Activated T-cell treated with anti-CD3 and anti-CD28 coated beads, Interleukin-2, amount 50 U/mL, for 48 hours (primary cell): ENCODE measurements around the gene ZNF346.
A peak's percentile ranks its signal among the peaks of the same experiment; 100 is the strongest.

Experiments
- DNase-seq, 2 experiments: peaks; one replicate each; pipeline ENCODE4 v3.0.0-alpha.2; 2020

ZNF346 gene

DNA sequence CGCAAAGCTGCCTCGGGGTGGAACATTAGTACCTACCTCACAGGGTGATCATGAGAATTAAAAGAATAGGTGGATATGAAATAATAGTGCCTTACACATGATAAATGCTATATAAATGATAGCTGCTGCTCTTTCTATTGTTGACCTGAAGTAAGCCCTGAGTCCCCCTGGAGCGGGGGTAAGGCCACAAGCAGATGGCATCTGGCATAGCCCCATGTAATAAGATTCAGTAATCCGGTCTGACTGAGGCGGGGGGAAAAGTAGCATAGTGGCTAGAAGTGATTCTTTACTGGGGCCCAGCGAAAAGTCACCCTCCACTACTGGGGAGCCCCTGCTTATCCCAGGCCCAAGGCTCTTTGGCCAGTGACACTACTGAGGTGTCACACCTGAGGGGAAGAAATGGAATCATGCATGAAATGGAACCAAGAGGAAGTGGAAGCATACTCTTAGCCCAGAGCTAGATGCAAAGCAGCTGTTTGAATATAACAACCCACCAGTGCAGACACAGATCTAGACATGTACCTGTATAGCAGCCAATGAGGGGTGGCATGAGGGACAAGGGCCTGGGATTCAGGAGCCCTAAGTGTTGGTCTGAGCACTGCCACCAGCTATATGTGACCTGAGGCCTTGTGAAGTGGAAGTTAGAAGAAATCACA lies 48.2 kb downstream of the ZNF346 start:
- no peak for DNase-seq

DNA sequence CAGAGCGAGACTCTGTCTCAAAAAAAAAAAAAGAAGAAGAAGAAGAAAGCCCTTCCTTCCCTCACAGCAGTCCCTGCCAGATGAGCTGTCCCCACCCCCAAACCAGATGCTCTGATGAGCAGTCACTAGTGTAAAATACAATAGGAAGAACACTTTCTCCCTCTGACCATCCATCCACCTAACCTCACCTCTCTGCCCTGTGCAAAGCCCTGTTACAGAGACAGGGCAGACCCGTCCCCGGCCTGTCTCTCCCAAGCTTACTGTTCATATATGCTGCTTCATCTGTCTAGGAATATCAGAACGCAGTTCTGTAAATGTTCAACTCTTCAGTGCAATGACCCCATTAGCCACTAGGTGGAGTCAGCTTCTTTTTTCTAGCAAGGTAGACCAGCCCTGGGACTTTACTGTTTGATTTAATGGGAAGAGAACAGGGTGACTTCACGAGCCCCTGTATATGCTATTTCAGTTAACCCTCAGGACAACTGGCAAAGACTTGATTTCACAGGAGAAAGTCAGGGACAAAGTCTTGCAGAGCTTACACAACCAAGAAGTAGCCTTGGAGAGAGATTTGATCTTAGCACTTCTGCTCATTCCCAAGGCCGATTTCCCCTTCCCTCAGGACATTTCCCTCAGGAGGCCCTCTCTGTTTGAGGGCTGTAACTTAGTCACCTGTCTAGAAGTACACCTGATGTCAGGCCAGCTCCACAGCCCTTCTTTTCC lies 49.3 kb downstream of the ZNF346 start:
- peak; percentile 68 to 70 for DNase-seq

DNA sequence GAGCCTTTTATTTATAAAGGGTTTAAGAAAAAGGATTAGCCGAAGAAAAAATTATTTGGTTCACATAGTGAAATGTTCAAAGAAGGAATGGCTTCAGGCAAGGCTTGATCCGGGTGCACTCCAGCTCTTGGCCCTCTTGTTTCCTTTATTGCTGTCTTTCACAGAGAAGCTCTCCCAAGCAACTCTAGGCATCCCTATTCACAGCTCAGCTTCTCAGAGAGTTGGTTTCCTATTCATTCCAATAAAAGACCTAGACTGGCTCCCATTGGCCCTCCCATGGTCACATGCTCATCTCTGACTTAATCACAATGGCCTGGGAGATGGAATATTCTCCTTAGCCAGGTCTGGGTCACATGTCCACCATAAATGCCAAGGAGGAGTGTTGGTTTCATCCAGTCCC lies 54.8 kb downstream of the ZNF346 start:
- DNase-seq, result no peak

DNA sequence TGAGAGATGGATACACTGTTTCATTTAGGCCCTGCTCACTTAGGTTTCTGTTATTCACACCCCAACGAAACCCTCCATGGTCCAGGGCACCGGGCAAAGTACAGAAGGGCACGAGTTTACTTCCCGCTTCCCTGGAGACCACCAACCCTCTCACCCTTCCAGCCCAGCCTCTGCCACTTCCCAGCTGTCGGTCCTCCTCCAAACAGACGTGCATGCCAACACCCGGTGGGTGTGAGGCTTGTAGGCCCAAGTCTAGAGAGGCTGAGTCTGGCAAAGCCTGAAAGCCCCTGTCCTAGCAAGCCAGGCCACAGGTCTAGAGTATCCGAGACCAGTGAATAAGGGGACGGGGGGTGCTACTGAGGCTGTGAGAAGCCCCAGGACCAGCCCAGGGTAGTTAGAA lies 57.1 kb downstream of the ZNF346 start:
- DNase-seq, result no peak

DNA sequence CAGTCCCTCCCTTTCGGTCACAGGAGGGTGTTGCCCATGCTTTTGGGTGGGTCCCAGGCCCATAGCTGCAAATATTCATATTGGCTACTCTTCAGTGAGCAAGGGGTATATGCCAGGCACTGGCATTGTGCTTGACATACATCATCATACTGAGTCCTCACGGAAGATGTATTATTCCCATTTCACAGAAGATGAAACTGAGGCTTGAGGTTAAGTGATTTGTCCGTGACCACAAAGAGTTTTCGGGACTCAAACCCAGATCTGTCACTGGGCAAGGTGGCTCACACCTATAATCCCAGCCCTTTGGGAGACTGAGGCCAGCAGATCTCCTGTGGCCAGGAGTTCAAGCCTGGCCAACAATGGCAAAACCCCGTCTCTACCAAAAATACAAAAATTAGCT lies 57.8 kb downstream of the ZNF346 start:
- no peak for DNase-seq

DNA sequence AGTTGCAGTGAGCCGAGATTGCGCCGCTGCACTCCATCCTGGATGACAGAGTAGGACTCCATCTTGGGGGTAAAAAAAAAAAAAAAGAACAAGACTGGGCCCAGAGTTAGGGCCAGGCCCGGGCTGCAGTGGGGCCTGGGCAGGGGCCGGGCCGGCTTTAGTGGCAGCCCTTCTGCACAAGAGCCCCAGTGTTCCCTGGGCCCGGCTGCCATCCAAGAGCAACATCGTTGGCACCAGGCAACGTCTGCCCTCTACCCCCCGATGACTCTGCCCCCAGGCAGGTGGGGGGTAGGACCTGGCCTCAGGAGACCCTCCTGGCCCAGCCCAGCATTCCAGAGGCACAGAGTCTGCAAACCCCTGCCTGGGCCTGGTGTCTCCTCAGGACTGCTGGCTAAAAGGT lies 59.4 kb downstream of the ZNF346 start:
- DNase-seq, result no peak

DNA sequence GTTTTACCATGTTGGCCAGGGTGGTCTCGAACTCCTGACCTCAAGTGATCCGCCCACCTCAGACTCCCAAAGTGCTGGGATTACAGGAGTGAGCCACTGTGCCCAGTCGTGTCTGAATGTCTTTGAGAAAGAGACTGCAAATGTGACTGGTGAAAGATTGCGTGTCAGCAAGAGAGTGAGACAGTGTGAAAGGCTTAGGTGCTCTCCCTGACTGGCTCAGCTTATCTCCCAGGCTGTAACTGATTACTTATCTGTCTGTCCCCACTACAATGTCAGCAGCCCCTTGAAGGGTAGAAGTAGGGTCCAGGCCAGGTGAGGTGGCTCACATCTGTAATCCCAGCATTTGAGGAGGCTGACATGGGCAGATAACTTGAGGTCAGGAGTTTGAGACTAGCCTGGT lies 60.9 kb downstream of the ZNF346 start:
- DNase-seq, result no peak

DNA sequence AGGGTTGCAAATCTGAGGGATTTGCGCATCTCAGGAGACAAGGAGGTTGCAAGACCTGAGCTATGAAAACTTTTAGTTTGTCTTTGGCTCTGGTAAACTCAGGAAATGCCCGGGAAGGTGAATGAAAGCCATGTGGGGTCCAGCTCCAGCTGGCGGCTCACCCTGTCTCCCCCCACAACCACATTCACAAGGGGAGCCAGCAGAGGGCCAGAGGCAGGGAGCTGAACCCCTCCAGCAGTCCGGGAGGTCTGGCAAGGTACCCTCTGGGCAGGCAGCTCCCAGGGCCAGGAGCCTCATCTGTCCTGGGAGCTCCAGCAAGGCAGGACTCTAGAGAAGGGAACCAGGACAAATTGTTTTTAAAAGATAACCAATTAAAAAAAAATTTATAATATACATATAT lies 61.7 kb downstream of the ZNF346 start:
- no peak for DNase-seq

DNA sequence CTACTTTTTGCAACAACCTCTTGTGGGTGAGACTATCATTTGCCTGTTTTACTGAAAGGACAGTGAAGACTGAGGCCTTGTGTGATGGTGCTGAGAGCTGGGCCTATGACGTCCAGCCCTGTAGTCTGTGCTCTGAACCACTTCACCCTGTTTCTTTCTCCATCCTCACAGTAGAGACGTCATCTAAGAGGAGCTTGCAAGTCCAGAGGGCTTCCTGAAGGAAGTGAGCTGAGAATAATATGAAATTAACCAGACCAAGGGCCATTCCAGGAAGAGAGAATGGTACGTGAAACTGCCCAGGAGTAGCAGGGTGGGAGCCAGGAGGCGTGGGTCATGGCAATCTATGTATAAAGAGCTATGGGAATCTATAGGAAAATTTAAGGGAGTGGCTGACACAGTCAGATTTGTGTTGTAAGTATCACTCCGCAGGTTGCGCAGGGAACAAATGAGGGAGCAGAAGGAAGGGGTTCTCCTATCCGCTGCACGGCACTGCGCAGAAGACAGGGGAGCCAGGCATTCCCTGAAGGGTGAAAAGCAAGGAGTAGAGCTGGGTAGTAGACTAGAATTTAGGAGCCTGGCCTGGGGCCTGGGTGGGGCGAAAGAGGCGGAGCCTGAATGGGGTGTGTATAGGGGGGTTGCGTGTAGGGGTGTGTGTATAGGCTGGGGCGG lies 63.6 kb downstream of the ZNF346 start:
- no peak for DNase-seq

DNA sequence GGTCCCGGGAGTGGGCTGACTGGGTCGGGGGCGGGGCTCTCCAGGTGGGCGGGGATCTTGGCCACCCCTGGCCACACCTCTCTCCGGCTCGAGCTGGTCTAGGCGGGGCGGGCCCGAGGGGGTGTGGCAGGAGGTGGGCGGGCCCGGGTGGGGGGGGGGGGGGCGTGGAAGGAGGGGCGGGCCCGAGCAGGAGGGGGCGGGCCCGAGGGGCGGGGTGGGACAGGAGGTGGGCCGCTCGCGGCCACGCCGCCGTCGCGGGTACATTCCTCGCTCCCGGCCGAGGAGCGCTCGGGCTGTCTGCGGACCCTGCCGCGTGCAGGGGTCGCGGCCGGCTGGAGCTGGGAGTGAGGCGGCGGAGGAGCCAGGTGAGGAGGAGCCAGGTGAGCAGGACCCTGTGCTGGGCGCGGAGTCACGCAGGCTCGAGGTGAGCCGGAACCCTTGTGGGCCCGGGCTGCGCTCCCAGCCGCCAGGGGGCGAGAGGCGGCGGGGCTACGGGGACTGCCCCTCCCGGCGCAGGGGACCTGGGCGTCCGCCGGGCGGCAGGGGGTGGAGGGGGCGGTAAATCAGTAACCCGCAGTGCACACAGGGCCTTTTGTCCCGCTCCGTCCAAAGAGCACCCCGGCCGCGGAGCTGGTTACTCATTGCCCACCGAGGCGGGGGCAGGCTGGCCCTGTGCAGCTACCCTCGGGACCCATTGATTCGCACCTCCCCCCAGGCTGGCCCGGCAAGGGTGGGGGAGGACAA lies 64.3 kb downstream of the ZNF346 start, which contains the start of gene FGFR4:
Gene FGFR4 (plus strand): TSS at position 262 of the 744 bp plus-strand sequence. CDS start 2,688 bp downstream, outside the sequence.
- peak; percentile 76 to 80 for DNase-seq

DNA sequence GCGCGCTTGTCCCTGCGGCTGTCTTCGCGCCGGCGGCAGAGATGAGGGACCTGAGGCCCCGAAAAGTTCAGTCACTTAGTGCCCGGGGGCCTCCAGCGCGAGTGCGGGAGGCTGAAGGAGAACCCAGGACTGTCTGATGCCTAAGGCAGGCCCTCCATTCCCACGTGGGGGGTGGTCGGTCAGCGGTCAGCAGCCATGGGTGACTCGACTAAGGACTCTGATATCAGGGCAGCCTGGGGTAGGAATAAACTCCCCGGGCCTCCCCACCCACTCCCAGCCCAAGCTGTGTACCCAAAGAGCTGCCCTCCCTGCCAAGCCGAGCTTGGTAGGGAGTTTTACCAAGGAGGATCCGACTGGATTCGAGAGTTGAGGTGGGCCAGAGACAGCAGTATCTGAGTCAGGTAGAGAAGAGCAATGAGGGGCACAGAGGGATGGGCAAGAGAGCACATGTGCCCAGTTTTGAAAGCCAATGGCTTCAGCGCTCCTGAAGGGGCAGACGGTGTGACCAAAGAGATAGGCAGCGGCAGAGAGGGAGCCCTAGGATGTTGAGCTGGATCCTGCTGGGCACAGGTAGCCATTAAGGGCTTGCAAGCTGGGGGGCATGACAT lies 65.0 kb downstream of the ZNF346 start:
- no peak for DNase-seq

DNA sequence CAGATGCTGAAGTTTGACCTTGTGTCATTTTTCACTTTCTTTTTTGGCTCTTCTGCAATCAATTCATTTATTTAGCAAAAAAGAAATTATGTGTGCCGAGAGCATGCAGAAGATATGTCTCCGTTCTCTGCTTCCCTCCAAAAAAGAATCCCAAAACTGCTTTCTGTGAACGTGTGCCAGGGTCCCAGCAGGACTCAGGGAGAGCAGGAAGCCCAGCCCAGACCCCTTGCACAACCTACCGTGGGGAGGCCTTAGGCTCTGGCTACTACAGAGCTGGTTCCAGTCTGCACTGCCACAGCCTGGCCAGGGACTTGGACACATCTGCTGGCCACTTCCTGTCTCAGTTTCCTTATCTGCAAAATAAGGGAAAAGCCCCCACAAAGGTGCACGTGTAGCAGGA lies 66.6 kb downstream of the ZNF346 start:
- DNase-seq, result no peak

DNA sequence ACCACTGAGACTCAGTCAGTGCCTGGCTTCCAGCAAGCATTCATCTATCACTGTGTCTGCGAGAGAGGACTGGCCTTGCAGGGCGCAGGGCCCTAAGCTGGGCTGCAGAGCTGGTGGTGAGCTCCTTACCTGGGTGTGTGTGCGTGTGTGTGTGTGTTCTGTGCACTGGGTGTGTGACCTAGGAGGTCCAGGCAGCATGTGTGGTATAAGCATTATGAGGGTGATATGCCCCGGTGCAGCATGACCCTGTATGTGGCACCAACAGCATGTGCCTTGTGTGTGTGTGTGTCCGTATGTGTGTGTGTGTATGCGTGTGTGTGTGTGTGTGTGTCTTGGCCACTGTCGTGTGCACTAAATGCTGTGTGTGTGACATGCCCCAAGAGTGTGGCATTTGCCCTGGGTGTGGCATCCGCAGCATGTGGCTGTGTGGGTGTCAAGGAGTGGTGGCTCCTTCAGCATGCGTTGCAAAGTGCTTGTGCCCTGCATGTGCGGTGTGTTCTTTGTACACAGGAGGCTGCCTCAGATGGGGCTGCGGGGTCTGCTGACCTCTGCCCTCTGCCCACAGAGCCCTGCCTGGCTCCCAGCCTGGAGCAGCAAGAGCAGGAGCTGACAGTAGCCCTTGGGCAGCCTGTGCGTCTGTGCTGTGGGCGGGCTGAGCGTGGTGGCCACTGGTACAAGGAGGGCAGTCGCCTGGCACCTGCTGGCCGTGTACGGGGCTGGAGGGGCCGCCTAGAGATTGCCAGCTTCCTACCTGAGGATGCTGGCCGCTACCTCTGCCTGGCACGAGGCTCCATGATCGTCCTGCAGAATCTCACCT lies 67.5 kb downstream of the ZNF346 start:
- DNase-seq, result no peak

DNA sequence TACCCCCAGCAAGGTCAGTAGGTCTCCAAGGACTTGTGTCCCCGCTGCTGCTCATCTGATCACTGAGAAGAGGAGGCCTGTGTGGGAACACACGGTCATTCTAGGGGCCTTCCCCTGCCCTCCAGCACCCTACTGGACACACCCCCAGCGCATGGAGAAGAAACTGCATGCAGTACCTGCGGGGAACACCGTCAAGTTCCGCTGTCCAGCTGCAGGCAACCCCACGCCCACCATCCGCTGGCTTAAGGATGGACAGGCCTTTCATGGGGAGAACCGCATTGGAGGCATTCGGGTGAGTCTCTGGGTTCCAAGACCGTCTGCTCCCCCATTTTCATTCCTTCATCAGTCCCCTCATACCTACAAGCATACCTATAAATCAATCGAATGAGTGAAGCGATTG lies 68.3 kb downstream of the ZNF346 start:
- DNase-seq, result no peak

DNA sequence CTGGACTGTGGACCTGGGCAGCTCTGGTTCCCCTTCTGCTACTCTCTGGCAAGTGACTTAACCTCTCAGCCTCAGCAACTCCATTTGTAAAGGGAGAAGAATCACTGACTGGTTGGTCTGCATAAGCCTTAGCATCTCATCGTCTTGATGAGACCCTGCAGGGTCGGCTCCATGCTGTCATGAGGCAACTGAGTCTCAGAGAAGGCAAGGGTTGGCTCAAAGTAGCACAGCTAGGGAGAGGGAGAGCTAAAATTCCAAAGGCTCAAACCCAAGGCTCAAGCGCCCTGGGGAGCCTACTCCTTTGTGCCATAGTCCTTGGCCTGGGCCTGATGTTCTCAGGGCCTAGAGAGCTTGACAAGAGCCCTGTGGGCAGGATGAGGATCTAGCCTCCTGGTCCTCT lies 68.7 kb downstream of the ZNF346 start:
- no peak for DNase-seq

DNA sequence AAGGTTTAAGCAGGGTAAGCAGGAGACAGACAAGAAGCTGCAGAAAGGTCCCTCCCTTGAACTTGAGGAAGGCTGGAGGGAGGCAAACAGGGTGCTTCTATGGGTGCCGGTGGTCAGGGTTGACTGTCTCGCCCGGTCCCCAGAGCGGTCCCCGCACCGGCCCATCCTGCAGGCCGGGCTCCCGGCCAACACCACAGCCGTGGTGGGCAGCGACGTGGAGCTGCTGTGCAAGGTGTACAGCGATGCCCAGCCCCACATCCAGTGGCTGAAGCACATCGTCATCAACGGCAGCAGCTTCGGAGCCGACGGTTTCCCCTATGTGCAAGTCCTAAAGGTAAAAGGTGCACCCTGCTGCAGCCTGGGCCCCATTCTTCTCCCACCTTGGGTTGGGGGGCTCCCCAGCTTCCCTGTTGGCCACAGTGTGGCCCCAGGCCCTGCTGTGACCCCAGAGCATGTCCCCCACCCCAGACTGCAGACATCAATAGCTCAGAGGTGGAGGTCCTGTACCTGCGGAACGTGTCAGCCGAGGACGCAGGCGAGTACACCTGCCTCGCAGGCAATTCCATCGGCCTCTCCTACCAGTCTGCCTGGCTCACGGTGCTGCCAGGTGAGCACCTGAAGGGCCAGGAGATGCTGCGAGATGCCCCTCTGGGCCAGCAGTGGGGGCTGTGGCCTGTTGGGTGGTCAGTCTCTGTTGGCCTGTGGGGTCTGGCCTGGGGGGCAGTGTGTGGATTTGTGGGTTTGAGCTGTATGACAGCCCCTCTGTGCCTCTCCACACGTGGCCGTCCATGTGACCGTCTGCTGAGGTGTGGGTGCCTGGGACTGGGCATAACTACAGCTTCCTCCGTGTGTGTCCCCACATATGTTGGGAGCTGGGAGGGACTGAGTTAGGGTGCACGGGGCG lies 69.9 kb downstream of the ZNF346 start:
- DNase-seq, result no peak

DNA sequence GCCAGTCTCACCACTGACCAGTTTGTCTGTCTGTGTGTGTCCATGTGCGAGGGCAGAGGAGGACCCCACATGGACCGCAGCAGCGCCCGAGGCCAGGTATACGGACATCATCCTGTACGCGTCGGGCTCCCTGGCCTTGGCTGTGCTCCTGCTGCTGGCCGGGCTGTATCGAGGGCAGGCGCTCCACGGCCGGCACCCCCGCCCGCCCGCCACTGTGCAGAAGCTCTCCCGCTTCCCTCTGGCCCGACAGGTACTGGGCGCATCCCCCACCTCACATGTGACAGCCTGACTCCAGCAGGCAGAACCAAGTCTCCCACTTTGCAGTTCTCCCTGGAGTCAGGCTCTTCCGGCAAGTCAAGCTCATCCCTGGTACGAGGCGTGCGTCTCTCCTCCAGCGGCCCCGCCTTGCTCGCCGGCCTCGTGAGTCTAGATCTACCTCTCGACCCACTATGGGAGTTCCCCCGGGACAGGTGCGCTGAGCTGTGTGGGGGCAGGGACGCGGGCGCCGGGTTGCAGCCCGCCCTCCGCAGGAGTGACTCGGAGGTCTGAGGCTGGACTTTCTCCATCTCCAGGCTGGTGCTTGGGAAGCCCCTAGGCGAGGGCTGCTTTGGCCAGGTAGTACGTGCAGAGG lies 70.7 kb downstream of the ZNF346 start:
- DNase-seq, result no peak

DNA sequence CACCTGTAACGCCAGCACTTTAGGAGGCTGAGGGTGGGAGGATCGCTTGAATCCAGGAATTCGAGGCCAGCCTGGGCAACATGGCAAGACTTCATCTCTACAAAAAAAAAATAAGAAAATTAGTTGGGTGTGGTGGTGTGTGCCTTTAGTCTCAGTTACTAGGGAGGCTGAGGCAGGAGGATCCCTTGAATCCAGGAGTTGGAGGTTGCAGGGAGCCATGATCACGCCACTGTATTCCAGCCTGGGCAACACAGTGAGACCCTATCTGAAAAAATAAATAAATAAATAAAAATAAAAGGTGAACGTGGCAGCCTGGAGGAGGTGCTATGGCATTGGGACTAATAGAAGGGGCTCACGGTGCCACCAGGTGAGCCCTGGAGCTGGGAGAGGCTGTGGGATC lies 71.3 kb downstream of the ZNF346 start:
- no peak for DNase-seq

DNA sequence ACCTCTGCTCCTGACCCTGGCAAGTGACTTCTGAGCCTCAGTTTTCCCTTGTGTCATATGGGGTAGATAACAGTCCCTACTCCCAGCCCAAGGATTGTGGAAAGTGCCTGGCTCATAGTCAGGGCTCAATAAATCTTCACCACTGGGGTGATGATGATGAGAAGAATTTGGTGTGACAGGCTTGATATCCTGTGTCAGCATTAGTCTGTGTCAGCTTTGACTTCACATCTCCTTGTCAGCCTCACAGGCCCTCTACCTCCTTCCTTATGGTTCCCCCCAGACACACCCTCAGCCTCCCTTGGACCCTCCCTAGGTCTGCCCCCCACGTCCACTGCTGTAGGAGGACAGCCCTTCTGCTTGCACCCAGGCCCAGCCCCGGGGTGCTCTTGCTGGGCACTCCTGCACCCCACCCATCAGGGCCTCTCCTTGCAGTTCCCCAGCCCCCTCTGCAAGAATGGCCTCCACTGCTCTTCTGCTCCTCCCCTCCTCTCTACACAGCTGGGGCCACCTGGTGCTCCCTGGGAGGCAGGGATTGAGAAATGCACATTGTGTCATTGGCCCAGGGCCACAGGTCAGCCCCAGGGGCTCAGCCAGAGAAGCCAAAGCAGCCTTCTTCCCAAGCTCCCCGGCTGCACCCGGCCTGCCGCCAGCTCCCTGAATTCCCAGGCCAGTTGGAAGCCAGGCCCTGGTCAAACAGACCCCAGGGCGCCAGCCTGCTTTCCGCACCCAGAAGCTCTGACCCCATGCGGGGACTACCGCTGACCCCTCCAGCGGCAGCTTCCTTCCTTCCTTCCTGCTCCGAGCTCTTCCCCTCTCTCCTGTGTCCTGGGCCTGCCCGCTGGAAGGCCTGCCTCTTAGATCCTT lies 72.0 kb downstream of the ZNF346 start:
- no peak for DNase-seq
